DMS53 treated with DMSO at 0.1 percent for 48 hours (cell line): ENCODE results near the gene ASIP.
"Not testable (repeated sequence)": the region's sequence is repeated elsewhere in the genome, so short reads cannot be mapped to it uniquely, and the experiment has no call there.

Experiments used
- DNase-seq: peaks from one replicate; lab custom pipeline; 2025; ENCODE audit not compliant: unreplicated experiment; lab: John Stamatoyannopoulos, UW

The ASIP gene, protein sequence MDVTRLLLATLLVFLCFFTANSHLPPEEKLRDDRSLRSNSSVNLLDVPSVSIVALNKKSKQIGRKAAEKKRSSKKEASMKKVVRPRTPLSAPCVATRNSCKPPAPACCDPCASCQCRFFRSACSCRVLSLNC

GRCh38 chr20:34240693-34241615 lies at the start of gene ASIP:
Gene ASIP, plus strand, starts transcription at chr20:34241423. Its CDS starts 18,952 bp downstream, at chr20:34260375.
- no peak for DNase-seq

- DNase-seq = no peak
Observed at GRCh38 chr20:34193051-34193450, 48.2 kb upstream of the ASIP start.

- no peak for DNase-seq
Observed at GRCh38 chr20:34199183-34199582, 42.0 kb upstream of the ASIP start.

DNA sequence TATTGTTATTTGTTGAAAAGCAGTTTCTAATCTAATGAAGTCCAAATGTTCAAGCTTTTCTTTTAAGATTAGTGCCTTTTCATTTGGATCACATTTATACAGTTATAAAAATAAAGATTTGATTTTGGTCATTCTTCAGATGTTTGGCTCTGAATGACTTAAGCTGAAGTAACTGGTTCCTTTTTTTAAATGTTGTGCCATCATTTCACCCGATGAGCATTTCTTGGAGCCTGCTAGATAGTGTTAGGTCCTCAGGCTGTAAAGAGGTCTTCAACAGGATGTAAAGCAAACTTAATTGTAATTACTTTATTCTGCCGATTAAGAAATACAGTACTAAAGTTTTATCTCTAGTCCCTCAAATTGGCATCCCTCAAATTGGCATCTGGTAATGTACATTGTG lies 41.2 kb upstream of the ASIP start:
- DNase-seq = no peak

GRCh38 chr20:34201531-34201930 lies 39.7 kb upstream of the ASIP start:
- no peak for DNase-seq

GRCh38 chr20:34205172-34205880 lies 35.9 kb upstream of the ASIP start:
- DNase-seq = peak; percentile 4

DNA sequence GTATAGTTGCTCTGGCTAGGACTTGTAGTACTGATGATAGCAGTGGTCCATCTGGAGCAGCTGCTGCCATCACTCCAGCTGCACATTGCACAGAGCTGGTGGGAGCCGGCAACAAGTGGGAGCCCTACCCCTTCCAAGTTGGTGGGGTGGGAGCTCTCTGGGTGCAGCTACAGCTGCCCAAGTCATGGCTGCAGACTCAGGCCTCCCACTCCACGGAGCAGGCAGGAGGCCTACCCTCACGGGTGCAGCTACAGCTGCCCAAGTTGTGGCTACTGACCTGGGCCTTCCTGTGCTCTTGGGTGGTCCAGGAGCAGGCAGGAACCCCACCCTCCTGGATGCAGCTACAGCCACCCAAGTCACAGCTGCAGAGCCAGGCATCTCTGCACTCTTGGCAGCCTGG lies 32.1 kb upstream of the ASIP start:
- DNase-seq = no peak

GRCh38 chr20:34210271-34210670 lies 31.0 kb upstream of the ASIP start:
- DNase-seq = no peak

DNA sequence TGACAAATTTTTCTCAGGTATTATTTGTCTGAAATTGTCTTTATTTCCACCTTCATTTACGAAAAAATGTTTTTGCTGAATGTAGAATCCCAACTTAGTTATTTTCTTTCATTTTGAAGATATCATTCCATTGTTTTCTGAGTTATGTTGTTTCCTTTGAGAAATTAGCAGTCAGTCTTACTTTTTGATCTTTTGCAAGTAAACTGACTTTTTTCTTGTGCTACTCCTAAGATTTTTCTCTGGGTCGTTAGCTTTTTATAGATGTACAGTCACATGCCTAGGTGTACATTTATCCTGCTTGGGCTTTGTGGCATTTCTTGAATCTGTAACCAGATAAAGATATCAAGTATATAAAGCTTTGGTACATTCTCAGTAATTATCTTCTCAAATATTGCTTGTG lies 29.6 kb upstream of the ASIP start:
- DNase-seq = no peak

DNA sequence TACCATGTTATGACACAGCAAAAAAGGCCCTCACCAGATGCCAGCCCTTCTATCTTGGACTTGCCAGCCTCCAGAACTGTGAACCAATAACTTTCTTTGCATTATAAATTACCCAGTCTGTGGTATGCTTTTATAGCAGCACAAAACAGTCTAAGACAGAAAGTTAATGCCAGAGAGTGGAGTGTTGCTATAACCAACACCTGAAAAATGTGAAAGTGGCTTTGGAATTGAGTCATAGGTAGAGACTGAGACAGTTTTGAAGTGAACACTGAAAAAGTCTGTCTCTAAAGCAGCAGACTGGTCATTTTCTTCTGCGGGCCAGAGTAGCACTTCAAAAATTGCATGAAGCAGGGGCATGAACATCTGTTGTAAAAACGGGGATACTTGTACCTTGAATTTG lies 28.0 kb upstream of the ASIP start:
- DNase-seq = no peak

- peak; percentile 77 for DNase-seq
Observed at GRCh38 chr20:34215711-34216381, 25.4 kb upstream of the ASIP start.

DNA sequence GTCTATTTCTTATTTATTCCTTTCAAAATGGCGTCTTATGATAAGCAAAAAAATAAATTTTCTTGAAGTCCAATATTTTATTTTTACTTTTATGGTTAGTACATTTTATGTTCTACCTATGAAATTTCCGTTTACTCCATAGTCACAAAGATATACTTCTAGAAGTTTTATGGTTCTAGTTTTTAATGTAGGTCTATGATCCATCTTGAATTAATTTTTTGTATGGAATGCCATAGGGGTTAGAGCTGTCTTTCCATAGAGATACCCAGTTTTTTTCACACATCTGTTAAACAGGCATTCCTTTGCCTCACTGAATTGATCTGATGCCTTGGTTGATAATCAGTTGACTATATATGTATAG lies 24.9 kb upstream of the ASIP start:
- no peak for DNase-seq

DNA sequence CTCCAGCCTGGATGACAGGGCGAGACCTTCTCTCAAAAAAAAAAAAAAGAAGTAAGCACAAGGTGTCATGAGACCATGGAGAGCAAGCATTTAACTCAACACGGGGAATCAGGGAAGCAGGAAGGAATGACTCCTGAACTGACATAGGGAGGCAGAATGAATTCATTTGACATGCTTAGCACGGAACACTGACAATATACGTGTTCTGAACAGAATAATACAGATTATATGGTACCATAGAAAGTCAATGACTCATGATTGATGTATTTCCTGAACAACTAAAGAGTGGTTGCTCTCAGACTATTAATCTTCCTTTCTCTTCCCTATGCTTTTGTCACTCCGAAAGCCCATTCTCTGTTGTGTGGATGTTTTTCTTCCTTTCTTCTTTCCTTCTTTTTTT lies 20.7 kb upstream of the ASIP start:
- no peak for DNase-seq

GRCh38 chr20:34222208-34222607 lies 19.0 kb upstream of the ASIP start:
- DNase-seq = no peak

GRCh38 chr20:34224251-34224650 lies 17.0 kb upstream of the ASIP start:
- DNase-seq = not testable (repeated sequence)

GRCh38 chr20:34231634-34232033 lies 9.6 kb upstream of the ASIP start:
- DNase-seq = no peak

GRCh38 chr20:34232494-34233087 lies 8.6 kb upstream of the ASIP start:
- DNase-seq = no peak

DNA sequence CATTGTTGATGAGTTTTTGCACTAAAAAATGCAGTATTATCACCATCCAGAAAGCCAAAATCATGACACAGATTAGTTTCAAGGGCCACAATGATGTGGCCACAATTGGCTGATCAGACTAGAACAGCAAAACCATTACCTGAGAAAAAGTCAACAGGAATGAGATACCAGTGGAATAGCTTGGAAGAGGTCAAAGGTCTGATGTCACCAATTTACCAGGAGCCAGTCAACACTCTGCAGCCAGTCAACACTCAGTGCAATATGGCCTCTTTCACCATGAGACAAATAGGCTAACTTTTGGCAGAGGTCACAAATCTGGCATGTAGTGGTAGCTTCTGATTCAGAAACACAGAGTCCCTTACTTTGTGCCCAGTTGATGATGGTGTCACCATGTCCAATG lies 7.5 kb upstream of the ASIP start:
- DNase-seq = no peak

DNA sequence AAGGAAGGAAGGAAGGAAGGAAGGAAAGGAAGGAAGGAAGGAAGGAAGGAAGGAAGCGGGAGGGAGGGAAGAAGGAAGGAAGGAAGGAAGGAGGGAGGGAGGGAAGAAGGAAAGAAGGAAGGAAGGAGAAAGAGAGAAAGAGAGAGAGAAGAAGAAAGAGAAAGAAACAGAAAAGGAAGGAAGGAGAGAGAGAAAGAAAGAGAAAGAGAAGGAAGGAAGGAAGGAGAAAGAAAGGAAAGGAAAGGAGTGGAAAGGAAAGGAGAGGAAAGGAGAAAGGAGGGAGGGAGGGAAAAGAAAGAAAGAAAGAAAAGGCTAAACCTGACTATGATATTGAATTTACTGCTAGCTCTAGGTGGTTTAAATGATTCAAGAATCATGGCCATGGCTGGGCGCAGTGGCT lies 5.3 kb upstream of the ASIP start:
- no peak for DNase-seq

GRCh38 chr20:34237942-34238341 lies 3.3 kb upstream of the ASIP start:
- no peak for DNase-seq

GRCh38 chr20:34240121-34240520 lies 1.1 kb upstream of the ASIP start:
- DNase-seq = no peak
